ENCODE results near the gene MYL11. TPM values are rescaled to one million over a fixed set of nuclear protein-coding genes. Genes with fewer than 3 reads are reported as not detected.
A peak's percentile ranks its signal among the peaks of the same experiment; 100 is the strongest.
"Not testable (repeated sequence)": the region's sequence is repeated elsewhere in the genome, so short reads cannot be mapped to it uniquely, and the experiment has no call there.

MYL11 gene
- not detected in 2 replicates for total RNA-seq

GRCh38 chr16:30374538-30374937, at the start of gene MYL11:
Gene MYL11, plus strand, starts transcription at chr16:30374802. Its CDS starts 56 bp downstream, at chr16:30374858.
- peaks cover 6% of the 10 kb centered on the region for H4K20me1 ChIP-seq (ENCODE audit: insufficient read depth, low read length)
- peaks cover 19% of the 10 kb centered on the region for H3K4me1 ChIP-seq (ENCODE audit: insufficient read depth, low read length)
- H2AFZ ChIP-seq (ENCODE audit: low read length): no peak within 1 kb of the TSS
- no peak within 1 kb of the TSS for H3K27ac ChIP-seq (ENCODE audit: low read depth, low read length)
- no peak for DNase-seq (ENCODE audit: insufficient read length, low spot score, missing footprints)
- peaks cover 9% of the 10 kb centered on the region for H3K79me2 ChIP-seq (ENCODE audit: insufficient read depth, low read length)
- TF ChIP-seq CTCF (IDR thresholded peaks at IDR 0.05; ENCODE audit: extremely low read depth, low read depth, low read length): no peak
- no peaks in the 10 kb centered on the region for H3K36me3 ChIP-seq (ENCODE audit: insufficient read depth, low read length)
- H3K4me3 ChIP-seq (ENCODE audit: insufficient read depth, low read length): no peak within 1 kb of the TSS
- no peaks in the 10 kb centered on the region for H3K9me3 ChIP-seq (ENCODE audit: low read depth, low read length)
- no peaks in the 10 kb centered on the region for H3K27me3 ChIP-seq (ENCODE audit: insufficient read depth, low read length)
- H3K4me2 ChIP-seq (ENCODE audit: insufficient read depth, low read length): no peak within 1 kb of the TSS

- H4K20me1 ChIP-seq (ENCODE audit: insufficient read depth, low read length); H3K9me3 ChIP-seq (ENCODE audit: low read depth, low read length); H3K4me1 ChIP-seq (ENCODE audit: insufficient read depth, low read length); H3K36me3 ChIP-seq (ENCODE audit: insufficient read depth, low read length); H3K27ac ChIP-seq (ENCODE audit: low read depth, low read length); H3K27me3 ChIP-seq (ENCODE audit: insufficient read depth, low read length); DNase-seq (ENCODE audit: insufficient read length, low spot score, missing footprints); H2AFZ ChIP-seq (ENCODE audit: low read length): not testable (repeated sequence)
- peak overlapping the region; percentile 78 for H3K4me3 ChIP-seq (ENCODE audit: insufficient read depth, low read length)
- peak overlapping the region; percentile 69 for H3K4me2 ChIP-seq (ENCODE audit: insufficient read depth, low read length)
- H3K79me2 ChIP-seq (ENCODE audit: insufficient read depth, low read length): peaks cover 19% of the 10 kb centered on the region
Observed at GRCh38 chr16:30334473-30334989, 40.1 kb upstream of the MYL11 start.

- H3K79me2 ChIP-seq (ENCODE audit: insufficient read depth, low read length): peaks cover 16% of the 10 kb centered on the region
- peak overlapping the region; percentile 78 for H3K4me3 ChIP-seq (ENCODE audit: insufficient read depth, low read length)
- H3K9me3 ChIP-seq (ENCODE audit: low read depth, low read length); H3K27me3 ChIP-seq (ENCODE audit: insufficient read depth, low read length); H3K4me1 ChIP-seq (ENCODE audit: insufficient read depth, low read length); H3K36me3 ChIP-seq (ENCODE audit: insufficient read depth, low read length); H4K20me1 ChIP-seq (ENCODE audit: insufficient read depth, low read length): not testable (repeated sequence)
- H3K27ac ChIP-seq (ENCODE audit: low read depth, low read length): peak overlapping the region; percentile 66
- peak overlapping the region; percentile 93 for H2AFZ ChIP-seq (ENCODE audit: low read length)
- H3K4me2 ChIP-seq (ENCODE audit: insufficient read depth, low read length): peak overlapping the region; percentile 87
- peak; percentile 63 for DNase-seq (ENCODE audit: insufficient read length, low spot score, missing footprints)
Observed at GRCh38 chr16:30335028-30335597, 39.5 kb upstream of the MYL11 start.

GRCh38 chr16:30335598-30336474, 38.8 kb upstream of the MYL11 start:
- DNase-seq (ENCODE audit: insufficient read length, low spot score, missing footprints): peak; percentile 80
- Histone ChIP-seq H3K9me3 (ENCODE audit: low read depth, low read length) (no peaks in the 10 kb centered on the region), H4K20me1 (ENCODE audit: insufficient read depth, low read length) (no peaks in the 10 kb centered on the region), H2AFZ (ENCODE audit: low read length) (peak overlapping the region; percentile 93), H3K4me3 (ENCODE audit: insufficient read depth, low read length) (peak overlapping the region; percentile 78), H3K4me1 (ENCODE audit: insufficient read depth, low read length) (no peaks in the 10 kb centered on the region), H3K79me2 (ENCODE audit: insufficient read depth, low read length) (peaks cover 11% of the 10 kb centered on the region), H3K36me3 (ENCODE audit: insufficient read depth, low read length) (no peaks in the 10 kb centered on the region), H3K27ac (ENCODE audit: low read depth, low read length) (peak overlapping the region; percentile 17), H3K4me2 (ENCODE audit: insufficient read depth, low read length) (peak overlapping the region; percentile 87), H3K27me3 (ENCODE audit: insufficient read depth, low read length) (no peaks in the 10 kb centered on the region)
- TF ChIP-seq CTCF (IDR thresholded peaks at IDR 0.05; ENCODE audit: extremely low read depth, low read depth, low read length): no peak

- H3K4me2 ChIP-seq (ENCODE audit: insufficient read depth, low read length); H2AFZ ChIP-seq (ENCODE audit: low read length); H4K20me1 ChIP-seq (ENCODE audit: insufficient read depth, low read length); H3K36me3 ChIP-seq (ENCODE audit: insufficient read depth, low read length); H3K79me2 ChIP-seq (ENCODE audit: insufficient read depth, low read length); H3K27me3 ChIP-seq (ENCODE audit: insufficient read depth, low read length); DNase-seq (ENCODE audit: insufficient read length, low spot score, missing footprints); H3K27ac ChIP-seq (ENCODE audit: low read depth, low read length); H3K9me3 ChIP-seq (ENCODE audit: low read depth, low read length); H3K4me1 ChIP-seq (ENCODE audit: insufficient read depth, low read length); H3K4me3 ChIP-seq (ENCODE audit: insufficient read depth, low read length): not testable (repeated sequence)
Observed at GRCh38 chr16:30337964-30338357, 36.6 kb upstream of the MYL11 start.

- H2AFZ ChIP-seq (ENCODE audit: low read length); H3K4me3 ChIP-seq (ENCODE audit: insufficient read depth, low read length); H3K9me3 ChIP-seq (ENCODE audit: low read depth, low read length); H3K4me1 ChIP-seq (ENCODE audit: insufficient read depth, low read length); H3K79me2 ChIP-seq (ENCODE audit: insufficient read depth, low read length); H3K27ac ChIP-seq (ENCODE audit: low read depth, low read length); DNase-seq (ENCODE audit: insufficient read length, low spot score, missing footprints); H3K36me3 ChIP-seq (ENCODE audit: insufficient read depth, low read length); H3K4me2 ChIP-seq (ENCODE audit: insufficient read depth, low read length); H4K20me1 ChIP-seq (ENCODE audit: insufficient read depth, low read length); H3K27me3 ChIP-seq (ENCODE audit: insufficient read depth, low read length): not testable (repeated sequence)
Observed at GRCh38 chr16:30338715-30339114, 35.9 kb upstream of the MYL11 start.
